NCI-H128 (cell line): ENCODE data around the gene SEL1L3.
"Not testable (repeated sequence)": the region's sequence is repeated elsewhere in the genome, so short reads cannot be mapped to it uniquely, and the experiment has no call there.

Experiments used
- DNase-seq: peaks from one replicate; lab custom pipeline; 2025; ENCODE audit not compliant: unreplicated experiment; lab: John Stamatoyannopoulos, UW

SEL1L3 gene

DNA sequence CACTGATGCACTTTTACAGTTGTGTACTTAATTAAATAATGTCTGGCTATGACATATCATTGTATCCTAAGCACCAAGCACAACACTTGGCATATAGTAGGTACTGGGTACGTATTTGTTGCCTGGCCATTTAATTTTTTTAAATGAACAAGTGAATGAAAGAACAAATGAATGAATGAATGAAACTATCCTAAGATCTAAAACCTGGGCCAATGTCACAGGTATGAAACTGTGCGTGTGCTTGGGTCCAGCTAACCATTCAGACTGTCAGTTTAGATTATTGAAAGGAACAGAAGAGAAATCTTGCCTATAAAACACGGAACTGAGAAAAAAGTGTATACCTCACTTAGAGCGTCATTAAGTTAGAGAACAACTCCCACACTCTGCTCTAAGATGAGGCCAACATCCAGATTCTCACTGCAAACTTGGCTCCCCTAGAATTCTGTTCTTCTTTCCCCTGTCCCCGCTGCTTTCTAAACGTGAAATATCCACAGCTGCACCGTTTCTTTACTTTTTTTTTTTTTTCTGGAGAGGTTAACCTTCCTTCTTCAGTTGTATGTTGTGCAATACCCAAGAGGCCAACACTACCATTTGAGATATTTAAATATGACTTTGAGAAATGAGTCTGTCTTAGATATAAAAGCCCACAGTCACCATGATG lies 17.3 kb upstream of the SEL1L3 start:
- no peak for DNase-seq

- DNase-seq = no peak
These were observed 16.8 kb upstream of the SEL1L3 start for GRCh38 chr4:25879587-25879986.

- no peak for DNase-seq
These were observed 16.4 kb upstream of the SEL1L3 start for GRCh38 chr4:25879091-25879584.

DNA sequence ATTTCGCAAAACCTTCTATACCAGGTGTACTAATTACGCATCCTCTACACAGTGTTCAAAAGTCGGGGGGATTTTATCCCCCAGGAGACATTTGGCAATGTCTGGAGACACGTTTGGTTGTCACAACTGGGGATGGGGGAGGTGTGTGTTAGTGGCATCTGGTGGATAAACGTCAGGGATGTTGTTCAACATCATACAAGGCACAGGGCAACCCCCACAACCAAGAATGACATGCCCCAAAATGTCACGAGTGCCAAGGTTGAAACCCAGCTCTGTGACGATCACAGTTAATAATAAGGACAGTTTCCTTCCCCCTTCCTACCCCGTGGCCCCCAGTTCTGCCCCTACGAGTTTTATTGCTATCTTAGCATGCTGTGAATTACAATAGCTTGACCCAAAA lies 15.9 kb upstream of the SEL1L3 start:
- no peak for DNase-seq

- no peak for DNase-seq
These were observed 12.5 kb upstream of the SEL1L3 start for GRCh38 chr4:25875281-25875745.

DNA sequence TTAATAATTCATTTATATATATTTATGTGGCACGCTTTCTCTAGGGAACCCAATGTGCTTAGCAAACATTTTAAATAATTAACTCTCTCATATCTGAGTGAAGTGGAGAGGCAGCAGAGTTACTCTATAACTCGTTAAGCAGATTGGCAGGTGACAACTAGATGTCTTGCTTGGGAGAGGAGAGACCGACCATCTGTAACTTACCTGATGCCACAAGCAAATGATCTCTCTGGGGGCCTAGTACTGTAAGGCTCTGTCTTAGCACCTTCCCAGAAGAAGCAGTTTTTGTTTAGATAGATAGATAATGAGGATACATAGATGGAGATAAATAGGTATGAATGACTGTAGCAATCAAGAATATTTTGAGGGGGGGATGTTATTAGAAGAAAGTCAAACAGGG lies 11.9 kb upstream of the SEL1L3 start:
- no peak for DNase-seq

DNA sequence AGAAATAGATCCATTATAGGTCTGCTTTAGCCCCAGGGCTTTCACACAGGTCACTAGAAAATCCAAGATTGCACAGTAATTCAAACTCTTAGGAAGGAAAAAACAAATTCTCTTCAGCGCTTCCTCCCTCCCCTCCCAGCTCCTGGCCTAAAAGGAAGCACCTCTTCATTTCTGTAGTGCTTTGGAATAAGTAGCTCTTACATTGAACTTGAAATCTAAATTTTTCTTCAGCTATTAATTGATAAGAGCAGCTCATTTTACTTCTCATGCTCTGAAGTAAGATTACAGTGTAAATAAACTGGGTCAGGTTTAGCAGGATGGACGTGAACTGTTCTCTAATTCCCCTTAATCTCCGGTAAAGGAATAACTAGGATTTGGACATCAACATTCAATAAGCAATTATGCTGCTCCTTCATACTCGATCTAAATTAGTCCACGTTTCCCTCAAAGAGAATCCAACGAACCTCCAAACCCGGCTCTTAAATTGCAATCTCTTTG lies 10.9 kb upstream of the SEL1L3 start:
- DNase-seq = no peak

GRCh38 chr4:25872851-25873631 lies 10.3 kb upstream of the SEL1L3 start:
- DNase-seq = no peak

DNA sequence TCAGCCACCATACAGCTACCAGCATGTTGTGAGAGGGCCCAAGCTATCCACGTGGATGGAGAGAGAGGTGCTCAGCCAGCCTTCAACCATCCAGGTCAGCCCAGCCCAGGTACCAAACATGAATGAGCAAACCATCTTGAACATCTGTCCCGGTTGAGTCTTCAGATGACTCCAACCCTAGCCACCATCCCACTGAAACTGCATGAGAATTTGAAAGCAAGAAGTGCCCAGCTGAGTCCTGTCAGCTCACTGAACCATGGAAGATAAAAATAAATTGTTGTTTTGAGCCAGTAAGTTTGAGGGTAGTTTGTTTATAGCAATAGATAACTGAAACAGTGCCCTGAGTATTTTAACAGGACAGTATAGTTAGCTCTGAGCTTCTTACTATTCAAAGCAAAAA lies 7.3 kb upstream of the SEL1L3 start:
- DNase-seq = no peak

GRCh38 chr4:25867781-25868294 lies 5.0 kb upstream of the SEL1L3 start:
- no peak for DNase-seq

DNA sequence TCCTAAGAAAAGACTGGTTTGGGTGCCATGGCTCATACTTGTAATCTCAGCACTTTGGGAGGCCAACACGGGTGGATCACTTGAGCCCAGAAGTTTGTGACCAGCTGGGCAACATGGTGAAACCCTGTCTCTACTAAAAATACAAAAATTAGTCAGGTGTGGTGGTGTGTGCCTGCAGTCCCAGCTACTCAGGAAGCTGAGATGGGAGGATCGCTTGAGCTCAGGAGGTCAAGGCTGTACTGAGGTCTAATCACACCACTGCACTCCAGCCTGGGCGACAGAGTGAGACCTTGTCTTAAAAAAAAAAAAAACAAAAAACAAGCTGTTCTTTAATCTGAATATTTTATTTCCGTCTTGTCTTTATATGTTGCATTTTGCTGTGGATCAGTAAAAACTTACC lies 3.6 kb upstream of the SEL1L3 start:
- DNase-seq = not testable (repeated sequence)

GRCh38 chr4:25865586-25865985 lies 2.8 kb upstream of the SEL1L3 start:
- no peak for DNase-seq

DNA sequence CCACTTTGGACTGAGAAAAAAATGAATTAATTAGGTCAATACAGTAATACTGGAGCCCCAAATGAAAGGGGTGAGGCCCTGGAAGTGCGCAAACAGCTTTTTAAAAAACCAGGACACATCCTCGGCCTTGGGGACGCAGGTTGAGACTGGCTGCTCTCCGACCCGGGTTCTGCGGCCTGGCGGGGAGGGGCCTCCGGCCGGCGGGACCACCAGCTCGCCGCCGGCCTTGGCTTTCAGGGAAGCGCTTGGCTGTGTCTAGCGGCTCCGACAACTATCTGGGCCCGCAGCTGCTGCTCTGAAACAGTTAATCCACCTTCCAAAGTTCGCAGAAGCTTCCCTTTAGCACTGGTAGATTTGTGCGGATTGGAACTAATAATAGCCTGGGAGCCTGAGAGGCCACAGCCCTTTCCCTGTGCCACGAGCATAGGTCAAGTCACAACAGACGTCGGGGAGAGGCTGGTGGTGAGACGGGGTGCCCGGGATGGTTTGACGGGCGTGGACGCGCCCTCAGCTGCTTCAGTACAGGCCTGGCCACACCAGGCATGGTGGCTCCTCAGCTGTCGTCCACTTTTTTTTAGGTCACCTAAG lies 1.1 kb upstream of the SEL1L3 start:
- DNase-seq = no peak

DNA sequence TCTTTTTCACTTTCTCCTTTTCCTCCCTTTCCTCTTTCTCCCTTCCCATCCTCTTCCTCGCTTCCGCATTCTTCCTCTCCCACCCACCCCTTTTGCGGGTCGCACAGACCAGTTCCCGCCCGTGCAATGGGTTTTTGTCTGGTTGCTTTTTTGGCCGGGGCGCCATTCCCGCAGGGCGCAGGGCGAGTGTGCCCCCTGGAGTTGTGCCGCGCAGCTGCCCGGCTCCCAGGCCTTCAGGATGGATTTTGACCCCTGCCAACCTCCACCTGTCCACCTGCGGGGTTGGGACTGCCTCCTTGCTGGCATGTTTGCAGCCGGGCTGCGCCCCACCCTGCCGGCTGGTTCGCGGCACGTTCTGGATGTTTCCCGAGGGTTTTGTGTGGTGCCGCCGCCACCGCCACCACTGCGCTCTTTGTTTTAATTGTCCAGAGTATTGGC lies 578 bp upstream of the SEL1L3 start:
- no peak for DNase-seq

DNA sequence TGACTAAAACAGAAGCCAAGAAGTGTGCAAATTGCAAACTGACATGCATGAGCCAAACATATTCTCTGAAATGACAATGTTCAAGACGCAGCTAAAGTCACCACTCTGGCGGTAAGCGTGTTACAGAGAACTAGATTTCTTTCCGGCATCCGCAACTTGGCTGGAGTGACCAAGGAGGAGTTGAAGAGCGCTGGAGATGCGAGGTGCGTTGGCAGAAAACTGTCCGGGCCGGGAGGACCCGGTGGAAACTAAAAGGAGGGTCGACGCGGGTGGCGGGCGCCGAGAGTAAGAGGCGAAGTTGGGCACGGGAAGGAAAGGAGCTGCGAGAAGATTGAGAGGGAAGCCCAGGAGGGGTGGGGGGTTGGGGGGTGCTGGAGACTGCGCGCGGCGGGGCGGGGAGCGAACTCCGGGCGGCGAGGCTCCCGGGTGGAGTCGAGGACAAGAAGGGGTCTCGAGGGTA lies 807 bp downstream of the SEL1L3 start:
- DNase-seq = no peak

- no peak for DNase-seq
These were observed 1.4 kb downstream of the SEL1L3 start for GRCh38 chr4:25861280-25861950.

DNA sequence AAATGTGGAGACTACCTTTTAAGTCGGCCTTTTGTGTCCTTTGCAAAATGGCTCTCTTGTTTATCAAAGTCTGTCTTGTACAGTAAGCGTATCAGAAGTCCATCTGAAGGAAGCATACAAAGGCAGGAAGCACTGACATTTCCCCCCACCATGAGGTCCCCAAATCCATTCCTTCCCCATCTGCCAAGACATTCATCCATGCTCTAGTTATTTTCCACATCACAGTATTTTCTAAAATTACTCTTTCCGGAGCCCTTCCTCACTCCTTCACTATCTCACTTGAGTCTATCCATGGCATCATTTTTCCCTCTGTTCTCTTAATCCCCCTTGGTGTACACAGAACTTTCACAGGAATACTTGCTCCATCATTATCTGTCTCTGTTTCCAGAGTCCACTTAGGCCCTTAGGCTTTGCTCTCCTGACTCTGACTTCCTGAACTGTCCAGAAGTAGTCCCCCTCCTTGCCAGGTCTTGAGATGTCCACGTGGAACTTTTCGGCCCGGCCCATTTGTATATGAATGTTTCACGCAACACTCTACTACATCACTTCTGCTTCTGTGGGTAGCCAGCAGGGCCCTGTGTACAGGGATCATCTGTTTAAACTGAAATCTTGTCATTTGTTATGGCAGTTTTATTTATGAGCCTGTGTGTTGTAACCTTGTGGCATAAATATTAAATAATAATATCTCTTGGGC lies 2.1 kb downstream of the SEL1L3 start:
- DNase-seq = no peak

- no peak for DNase-seq
These were observed 3.2 kb downstream of the SEL1L3 start for GRCh38 chr4:25859429-25860148.

- no peak for DNase-seq
These were observed 4.9 kb downstream of the SEL1L3 start for GRCh38 chr4:25857851-25858400.
